GM12878 (cell line): Measurements from ENCODE around the gene ANO1. TPM values are rescaled to one million over a fixed set of nuclear protein-coding genes. Genes with fewer than 3 reads are reported as not detected.

Experiments
- CBX5 ChIP-seq: sonication (generic); IDR thresholded peaks from 2 replicates; pipeline ENCODE4 v1.6.1; 2016; ENCODE audit warnings: low read depth, moderate library complexity, mild to moderate bottlenecking, inconsistent platforms
- CEBPB ChIP-seq, 2 experiments: fragments of 150-350 bp in 1 of 2; IDR thresholded peaks; 2 replicates each; pipeline ENCODE4 v1.6.1; 2012 to 2014; ENCODE audit warnings: low read depth in 2 of 2, low read length in 2 of 2, borderline replicate concordance in 1 of 2, inconsistent platforms in 1 of 2
- E2F4 ChIP-seq: IDR thresholded peaks from 2 replicates; pipeline ENCODE4 v1.6.1; 2012; ENCODE audit warnings: low read depth, low read length, improper control_type of control experiment
- EP300 ChIP-seq, 2 experiments: fragments of 150-350 bp in 1 of 2; IDR thresholded peaks; 2 replicates each; pipeline ENCODE4 v1.6.1; 2011 to 2012; ENCODE audit warnings: low read depth in 2 of 2, low read length in 2 of 2, borderline replicate concordance in 1 of 2, improper control_type of control experiment in 1 of 2, inconsistent platforms in 1 of 2; ENCODE audit not compliant: control insufficient read depth in 1 of 2
- IRF5 ChIP-seq: fragments of 450-650 bp; IDR thresholded peaks from 2 replicates; pipeline ENCODE4 v1.6.1; 2017; ENCODE audit warnings: borderline replicate concordance
- MAX ChIP-seq: IDR thresholded peaks from 2 replicates; pipeline ENCODE4 v1.6.1; 2012; ENCODE audit warnings: low read depth, low read length, improper control_type of control experiment
- MEF2A ChIP-seq: IDR thresholded peaks from 2 replicates; pipeline ENCODE4 v1.6.1; 2011; ENCODE audit warnings: low read depth, mild to moderate bottlenecking, low read length, moderate library complexity; ENCODE audit not compliant: insufficient read depth
- MEF2B ChIP-seq: fragments of 450-650 bp; IDR thresholded peaks from 2 replicates; pipeline ENCODE4 v1.6.1; 2018; ENCODE audit warnings: mild to moderate bottlenecking, moderate library complexity; ENCODE audit not compliant: partially characterized antibody, poor library complexity, severe bottlenecking
- NFIC ChIP-seq: IDR thresholded peaks from 2 replicates; pipeline ENCODE4 v1.6.1; 2012; ENCODE audit warnings: low read depth, mild to moderate bottlenecking, inconsistent platforms, low read length, moderate library complexity
- NFXL1 ChIP-seq: fragments of 450-650 bp; IDR thresholded peaks from 2 replicates; pipeline ENCODE4 v1.6.1; 2017; ENCODE audit warnings: antibody characterized with exemption, mild to moderate bottlenecking, borderline replicate concordance
- RAD51 ChIP-seq: fragments of 450-650 bp; IDR thresholded peaks from 2 replicates; pipeline ENCODE4 v1.6.1; 2016; ENCODE audit warnings: moderate library complexity, mild to moderate bottlenecking, inconsistent platforms
- TCF3 ChIP-seq: IDR thresholded peaks from 2 replicates; pipeline ENCODE4 v1.6.1; 2012; ENCODE audit warnings: low read depth, mild to moderate bottlenecking, low read length, borderline replicate concordance; ENCODE audit not compliant: insufficient read depth
- polyA plus RNA-seq, 11 experiments: library from polyadenylated mRNA; depleted of rRNA in 4 of 11; unstranded in 6 of 11; stranded (reverse) in 5 of 11; fragments of >200 nt; fragmentation: Nextera tagmentation in 4 of 11; fragmentation: Illumina TruSeq in 1 of 11; extraction: Ambion mirVana in 4 of 11; extraction: Trizol in 1 of 11; gene quantifications; 1 replicate in 1 of 11; 2 replicates in 10 of 11; pipeline versions ENCODE4 v1.2.1 to v1.2.3, GENCODE V29; 2011 to 2016; ENCODE audit warnings: inconsistent platforms in 2 of 11, missing spikeins in 2 of 11, low read depth in 1 of 11
- total RNA-seq, 4 experiments: library from RNA; depleted of rRNA in 3 of 4; stranded (reverse); fragments of >200 nt in 3 of 4; fragmentation: Illumina TruSeq in 1 of 4; extraction: Trizol in 1 of 4; gene quantifications; 2 replicates each; pipeline versions ENCODE4 v1.2.1 to v1.2.3, GENCODE V29; 2013 to 2021
- TF ChIP-seq, protein P1 (sequence below): fragments of 450-650 bp; IDR thresholded peaks from 2 replicates; pipeline ENCODE4 v1.6.1; 2016; ENCODE audit warnings: mild to moderate bottlenecking

Gene ANO1
- total and polyA plus RNA-seq, 10 of the 15 experiments (the other 5 are each of a cell fraction or from before 2014, with no cell fraction given), result 0.01 to 0.38 (median 0.06) TPM; not detected in 7

DNA sequence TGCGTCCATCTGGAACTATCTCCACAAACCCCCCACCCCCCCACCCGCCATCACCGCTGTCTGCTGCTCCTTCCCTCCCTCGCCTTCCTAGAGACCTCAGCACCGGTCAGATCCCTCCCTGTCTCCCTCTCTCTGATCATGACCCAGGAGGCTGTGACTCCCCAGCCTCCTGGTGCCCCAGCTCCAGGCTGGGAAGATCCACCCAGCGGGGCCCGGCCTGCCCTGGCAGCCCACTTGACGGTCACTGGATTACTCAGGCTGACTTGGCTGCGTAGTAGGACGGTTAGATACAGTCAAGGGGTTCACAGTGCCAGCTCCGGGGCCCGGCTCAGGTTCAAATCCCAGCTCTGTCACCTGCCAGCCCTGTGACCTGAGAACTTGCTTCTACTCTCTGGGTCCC is 59.3 kb downstream of the ANO1 start (continued):
- TF ChIP-seq CEBPB (IDR thresholded peaks at IDR 0.05; ENCODE audit: borderline replicate concordance in 1 of 2, low read depth in 2 of 2, low read length in 2 of 2), result no peak
- TF ChIP-seq, protein P1, sequence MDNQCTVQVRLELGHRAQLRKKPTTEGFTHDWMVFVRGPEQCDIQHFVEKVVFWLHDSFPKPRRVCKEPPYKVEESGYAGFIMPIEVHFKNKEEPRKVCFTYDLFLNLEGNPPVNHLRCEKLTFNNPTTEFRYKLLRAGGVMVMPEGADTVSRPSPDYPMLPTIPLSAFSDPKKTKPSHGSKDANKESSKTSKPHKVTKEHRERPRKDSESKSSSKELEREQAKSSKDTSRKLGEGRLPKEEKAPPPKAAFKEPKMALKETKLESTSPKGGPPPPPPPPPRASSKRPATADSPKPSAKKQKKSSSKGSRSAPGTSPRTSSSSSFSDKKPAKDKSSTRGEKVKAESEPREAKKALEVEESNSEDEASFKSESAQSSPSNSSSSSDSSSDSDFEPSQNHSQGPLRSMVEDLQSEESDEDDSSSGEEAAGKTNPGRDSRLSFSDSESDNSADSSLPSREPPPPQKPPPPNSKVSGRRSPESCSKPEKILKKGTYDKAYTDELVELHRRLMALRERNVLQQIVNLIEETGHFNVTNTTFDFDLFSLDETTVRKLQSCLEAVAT, result no peak
- TF ChIP-seq MEF2A, result no peak
- no peak for TF ChIP-seq IRF5
- TF ChIP-seq RAD51, result no peak
- TF ChIP-seq TCF3, result no peak
- no peak for TF ChIP-seq E2F4
- no peak for TF ChIP-seq NFIC
- TF ChIP-seq NFXL1, result no peak
- TF ChIP-seq CBX5, result no peak
- no peak for TF ChIP-seq MAX
- TF ChIP-seq MEF2B, result no peak
- no peak for TF ChIP-seq EP300 (IDR thresholded peaks at IDR 0.05; ENCODE audit: borderline replicate concordance in 1 of 2, control insufficient read depth in 1 of 2, low read depth in 2 of 2, low read length in 2 of 2)
